8988T (cell line): ENCODE measurements around the gene EFNA2.

ENCODE experiments used
- DNase-seq: peaks from one replicate; pipeline ENCODE4 v3.0.0; 2011

EFNA2 gene

DNA sequence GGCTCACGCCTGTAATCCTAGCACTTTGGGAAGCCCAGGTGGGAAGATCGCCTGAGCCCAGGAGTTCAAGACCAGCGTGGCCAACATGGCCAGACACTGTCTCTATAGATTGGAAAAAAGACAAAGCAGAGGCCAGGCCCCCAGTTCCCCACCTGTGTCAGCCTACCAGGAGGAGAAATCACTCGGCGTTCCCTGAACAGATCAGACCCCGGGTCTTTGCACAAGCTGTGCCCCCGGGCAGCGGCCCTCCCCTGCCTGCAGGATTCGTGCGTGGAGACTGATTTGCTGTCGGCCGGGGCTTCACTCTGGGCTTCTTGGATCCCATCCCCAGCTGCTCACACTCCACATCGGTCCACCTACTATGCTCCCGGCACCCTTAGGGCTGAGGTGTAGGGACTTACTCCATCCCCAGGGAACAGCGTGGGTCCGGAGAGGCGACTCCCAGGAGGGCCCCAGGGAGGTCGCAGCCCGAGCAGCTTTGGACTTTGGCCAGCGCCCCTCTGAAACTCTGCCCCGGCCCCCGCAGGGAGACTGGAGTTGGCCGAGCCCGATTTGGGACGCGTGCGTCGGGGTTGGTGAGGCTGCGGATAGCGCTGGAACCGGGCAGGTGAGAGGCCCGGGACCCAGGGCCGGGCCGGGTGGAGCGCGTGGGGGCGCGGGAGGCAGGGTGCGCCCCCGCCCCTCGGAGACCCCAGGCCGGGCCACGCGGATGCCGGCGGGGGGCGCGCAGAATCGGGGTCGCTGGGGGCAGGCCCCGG is 515 bp upstream of the EFNA2 start:
- DNase-seq = peak; percentile 74

GRCh38 chr19:1286487-1287353 is 1.0 kb downstream of the EFNA2 start:
- DNase-seq = no peak

- no peak for DNase-seq
These were observed 1.9 kb downstream of the EFNA2 start for GRCh38 chr19:1287354-1288225.

DNA sequence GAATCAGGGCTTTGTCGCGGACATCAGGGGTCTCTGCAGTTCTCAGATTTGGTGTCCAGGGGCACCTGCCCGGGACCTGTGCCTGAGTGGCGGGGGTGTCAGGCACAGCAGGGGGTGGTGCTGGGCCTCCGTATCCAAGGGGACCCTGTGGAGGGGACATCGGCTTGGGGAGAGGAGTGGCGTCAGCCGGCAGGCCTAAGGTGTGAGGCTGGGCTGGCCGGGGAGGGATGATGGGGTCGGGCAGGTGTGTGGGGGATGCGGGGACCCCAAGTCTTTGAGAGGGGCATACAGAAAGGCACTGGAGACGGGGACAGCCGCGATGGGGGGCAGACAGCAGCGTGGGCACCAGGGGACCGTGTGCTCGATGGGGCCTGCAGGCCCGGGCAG is 2.5 kb downstream of the EFNA2 start:
- DNase-seq = no peak

- no peak for DNase-seq
These were observed 3.4 kb downstream of the EFNA2 start for GRCh38 chr19:1288833-1289685.

GRCh38 chr19:1289686-1290025 is 4.0 kb downstream of the EFNA2 start:
- DNase-seq = no peak

DNA sequence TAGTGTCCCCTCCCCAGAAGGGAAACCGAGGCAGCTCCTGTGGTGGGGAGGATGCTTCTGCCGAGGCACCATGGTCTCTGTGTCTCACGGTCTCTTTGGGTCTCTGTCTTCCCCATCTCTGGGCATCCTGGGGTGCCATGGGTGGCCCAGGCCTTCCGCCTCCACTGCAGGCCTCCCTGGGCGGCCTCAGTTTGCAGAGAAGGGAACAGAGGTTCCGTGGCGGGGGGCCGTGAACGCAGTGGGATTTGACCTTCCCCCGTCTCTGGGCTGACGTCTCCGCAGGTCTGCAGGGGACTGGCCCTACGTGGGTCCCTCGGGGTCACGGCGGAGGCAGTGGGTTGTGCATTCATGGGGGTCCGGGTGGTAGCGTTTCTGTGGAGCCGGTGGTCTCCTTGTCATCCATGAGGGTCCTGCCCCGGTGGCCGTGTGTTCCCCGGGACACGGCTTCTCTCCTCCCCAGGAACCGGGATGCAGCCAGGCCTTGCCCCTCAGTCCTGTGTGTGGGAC is 4.6 kb downstream of the EFNA2 start:
- DNase-seq = no peak

DNA sequence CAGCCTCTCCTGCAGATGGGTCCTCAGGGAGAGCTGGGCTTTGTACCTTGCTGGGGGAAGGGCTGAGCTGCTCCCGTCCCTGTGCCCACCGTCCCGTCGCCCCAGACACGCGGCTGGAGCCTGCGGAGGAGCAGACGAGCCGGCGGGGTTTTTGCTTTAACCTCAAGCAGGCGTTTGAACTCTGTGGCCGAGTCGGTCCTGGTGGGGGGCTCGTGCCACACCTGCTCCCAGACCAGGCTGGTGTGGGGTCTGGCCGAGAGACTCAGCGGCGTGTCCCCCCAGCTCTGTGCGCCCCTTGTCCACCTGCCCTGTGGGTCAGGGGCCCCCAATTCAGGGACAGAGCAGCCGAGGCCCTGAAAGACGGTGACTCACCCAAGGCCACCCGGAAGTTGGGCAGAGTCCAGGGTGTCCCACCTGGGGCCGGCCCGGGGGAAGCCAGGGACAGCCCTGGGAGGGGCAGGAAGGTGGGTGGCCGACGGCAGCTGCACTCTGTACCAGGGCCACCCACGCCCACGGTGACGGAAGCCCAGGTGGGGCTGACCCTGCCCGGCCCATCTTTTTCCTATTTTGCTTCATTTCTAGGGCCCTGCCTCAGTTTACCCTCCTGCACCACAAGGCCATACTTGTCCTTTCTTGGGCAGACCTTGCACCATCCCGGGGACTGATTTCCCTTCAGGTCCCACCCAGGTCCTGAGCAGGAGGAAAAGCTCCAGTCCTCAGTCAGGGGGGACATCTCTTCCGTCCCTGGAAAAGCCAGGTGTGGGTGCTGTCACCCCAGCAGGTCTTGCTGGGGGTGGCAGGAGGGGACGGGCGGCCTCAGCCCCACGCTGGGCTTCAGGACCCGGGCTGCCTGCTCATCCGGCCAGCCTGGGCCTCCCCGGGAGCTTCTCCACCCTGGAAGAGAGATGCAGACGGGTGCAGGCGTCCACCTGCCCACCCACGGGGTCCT is 5.3 kb downstream of the EFNA2 start:
- no peak for DNase-seq

DNA sequence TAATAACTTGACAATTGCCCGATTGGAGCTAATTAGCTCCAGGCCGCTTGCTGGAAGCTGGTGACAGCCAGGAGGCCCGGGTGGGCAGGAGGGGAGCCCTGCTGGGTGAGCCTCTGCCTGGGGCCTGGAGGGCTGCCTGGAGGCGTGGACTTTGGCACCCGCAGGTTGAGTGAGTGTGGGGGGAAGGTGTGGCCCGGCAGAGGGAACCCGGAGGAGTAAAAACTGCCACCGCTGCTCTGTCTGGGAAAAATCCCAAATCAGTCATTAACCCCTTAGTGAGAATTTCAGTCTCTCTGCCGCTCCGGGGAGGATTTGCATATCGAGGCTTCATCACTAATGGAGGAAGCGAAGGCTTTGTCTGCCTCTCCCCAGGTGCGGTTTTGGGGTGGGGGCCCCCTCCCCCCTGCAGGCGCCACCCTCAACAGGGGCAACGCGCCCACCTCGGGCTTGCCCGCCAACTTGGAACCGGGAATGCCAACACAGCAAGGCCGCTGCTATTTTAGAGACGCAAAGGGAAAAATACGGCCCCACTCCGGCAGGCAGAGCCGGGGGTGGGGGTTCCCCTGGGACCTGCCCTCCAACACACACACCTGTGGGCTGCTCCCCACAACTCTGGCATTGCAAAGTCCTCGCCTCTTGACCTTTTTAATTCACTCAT is 6.2 kb downstream of the EFNA2 start:
- DNase-seq = no peak

- DNase-seq = no peak
These were observed 6.9 kb downstream of the EFNA2 start for GRCh38 chr19:1292419-1293151.

GRCh38 chr19:1293782-1294604 is 8.3 kb downstream of the EFNA2 start:
- DNase-seq = no peak

- DNase-seq = no peak
These were observed 9.0 kb downstream of the EFNA2 start for GRCh38 chr19:1294688-1295087.

DNA sequence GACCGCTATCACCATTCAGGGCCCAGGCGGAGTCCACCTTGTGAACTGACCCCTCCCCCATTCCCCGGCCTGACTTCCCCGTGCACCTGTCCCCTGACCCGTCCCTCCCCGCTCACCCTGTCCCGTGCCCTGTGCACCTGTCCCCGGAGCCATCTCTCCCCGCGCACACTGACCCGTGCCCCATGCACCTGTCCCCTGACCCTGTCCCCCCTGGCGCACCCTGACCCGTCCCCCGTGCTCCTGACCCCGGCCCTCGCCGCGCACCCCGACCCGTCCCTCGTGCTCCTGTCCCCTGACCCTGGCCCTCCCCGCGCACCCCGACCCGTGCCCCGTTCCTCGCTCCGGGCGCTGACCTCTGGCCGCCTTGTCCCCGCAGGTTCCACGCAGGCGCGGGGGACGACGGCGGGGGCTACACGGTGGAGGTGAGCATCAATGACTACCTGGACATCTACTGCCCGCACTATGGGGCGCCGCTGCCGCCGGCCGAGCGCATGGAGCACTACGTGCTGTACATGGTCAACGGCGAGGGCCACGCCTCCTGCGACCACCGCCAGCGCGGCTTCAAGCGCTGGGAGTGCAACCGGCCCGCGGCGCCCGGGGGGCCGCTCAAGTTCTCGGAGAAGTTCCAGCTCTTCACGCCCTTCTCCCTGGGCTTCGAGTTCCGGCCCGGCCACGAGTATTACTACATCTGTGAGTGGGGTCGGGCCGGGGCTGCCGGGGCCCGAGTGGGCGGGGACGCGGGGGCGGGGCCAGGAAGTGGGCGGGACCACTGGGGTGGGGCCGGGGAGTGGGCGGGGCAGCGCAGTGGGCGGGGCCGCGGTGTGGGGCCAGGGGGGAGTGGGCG is 9.7 kb downstream of the EFNA2 start:
- peak; percentile 94 for DNase-seq

DNA sequence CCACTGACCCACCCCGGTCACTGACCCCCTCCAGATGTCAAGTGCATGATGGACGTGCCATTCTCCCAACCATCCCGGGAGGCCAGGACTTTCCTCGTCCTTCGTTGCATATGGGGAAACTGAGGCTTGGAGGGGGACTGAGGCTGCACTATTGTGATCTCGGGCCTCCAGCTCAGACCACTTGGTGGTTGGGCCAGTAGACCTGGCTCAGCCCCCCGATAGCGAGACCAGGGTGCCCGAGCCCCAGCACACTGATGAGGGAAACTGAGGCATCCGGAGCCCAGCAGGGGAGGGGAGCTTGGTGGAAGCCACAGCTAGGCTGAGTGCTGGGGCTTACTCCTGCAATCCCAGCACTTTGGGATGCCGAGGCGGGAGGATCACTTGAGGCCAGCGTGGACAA is 10.4 kb downstream of the EFNA2 start:
- DNase-seq = no peak

- DNase-seq = no peak
These were observed 11.1 kb downstream of the EFNA2 start for GRCh38 chr19:1296575-1297271.

- DNase-seq = no peak
These were observed 12.6 kb downstream of the EFNA2 start for GRCh38 chr19:1298235-1298634.

DNA sequence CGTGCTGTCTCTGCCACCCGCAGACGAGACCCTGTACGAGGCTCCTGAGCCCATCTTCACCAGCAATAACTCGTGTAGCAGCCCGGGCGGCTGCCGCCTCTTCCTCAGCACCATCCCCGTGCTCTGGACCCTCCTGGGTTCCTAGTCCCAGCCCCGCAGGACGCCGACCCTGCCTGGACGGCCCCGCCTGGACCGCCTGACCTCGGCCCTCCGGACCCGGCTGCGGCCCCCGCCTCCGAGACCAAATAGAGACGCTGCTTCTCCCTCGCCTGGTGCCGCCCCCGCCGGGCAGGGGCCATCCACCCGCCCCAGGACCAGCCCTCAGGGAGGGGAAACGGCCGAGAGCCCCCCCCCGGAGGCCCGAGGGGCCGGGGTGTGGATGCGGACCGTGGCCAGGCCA is 14.1 kb downstream of the EFNA2 start:
- no peak for DNase-seq
